HFF-Myc (cell line): ENCODE results near the gene IMMP2L.

Source experiments
- DNase-seq: peaks from one replicate; pipeline ENCODE4 v3.0.0-alpha.2; 2011; ENCODE audit warnings: low read depth; ENCODE audit errors: extremely low read depth
- H3K4me3 ChIP-seq: replicated peaks from 2 replicates; pipeline ENCODE4 v1.5.1; 2011; ENCODE audit warnings: low read depth, mild to moderate bottlenecking, control low read depth, low read length
- CTCF ChIP-seq: IDR thresholded peaks from 2 replicates; pipeline ENCODE4 v1.5.1; 2012; ENCODE audit warnings: mild to moderate bottlenecking, low read depth, low read length, control low read depth; ENCODE audit errors: missing control alignments

The IMMP2L gene

GRCh38 chr7:110688908-110689307 lies 873.4 kb downstream of the IMMP2L start:
- H3K4me3 ChIP-seq = no peak overlapping the region
- no peak for DNase-seq
- no peak for TF ChIP-seq CTCF

GRCh38 chr7:110685899-110686298 lies 876.4 kb downstream of the IMMP2L start:
- no peak for TF ChIP-seq CTCF
- DNase-seq = no peak
- no peak overlapping the region for H3K4me3 ChIP-seq

GRCh38 chr7:110681941-110682340 lies 880.4 kb downstream of the IMMP2L start:
- no peak for DNase-seq
- TF ChIP-seq CTCF = no peak
- H3K4me3 ChIP-seq = no peak overlapping the region

GRCh38 chr7:110677405-110677804 lies 884.9 kb downstream of the IMMP2L start:
- H3K4me3 ChIP-seq = no peak overlapping the region
- no peak for DNase-seq
- no peak for TF ChIP-seq CTCF

GRCh38 chr7:110676785-110677184 lies 885.5 kb downstream of the IMMP2L start:
- TF ChIP-seq CTCF = no peak
- no peak for DNase-seq

GRCh38 chr7:110675383-110676103 lies 886.7 kb downstream of the IMMP2L start:
- no peak overlapping the region for H3K4me3 ChIP-seq
- no peak for DNase-seq
- no peak for TF ChIP-seq CTCF

More at GRCh38 chr7:110676785-110677184, 885.5 kb downstream of the IMMP2L start:
- H3K4me3 ChIP-seq = no peak overlapping the region

- no peak for DNase-seq
- TF ChIP-seq CTCF = no peak
Observed at GRCh38 chr7:110673148-110673547, 889.1 kb downstream of the IMMP2L start.

More at GRCh38 chr7:110673148-110673547, 889.1 kb downstream of the IMMP2L start:
- H3K4me3 ChIP-seq = no peak overlapping the region
